GM18499 (cell line): ENCODE results near the gene ZNF160.
"Not testable (repeated sequence)": the region's sequence is repeated elsewhere in the genome, so short reads cannot be mapped to it uniquely, and the experiment has no call there.

Experiments
- ATAC-seq: cut with Tn5 transposase; IDR thresholded peaks from one replicate; pipeline ENCODE4 v1.9.1; 2021; ENCODE audit warnings: moderate number of reproducible peaks; ENCODE audit not compliant: insufficient read depth, unreplicated experiment

ZNF160 gene

DNA sequence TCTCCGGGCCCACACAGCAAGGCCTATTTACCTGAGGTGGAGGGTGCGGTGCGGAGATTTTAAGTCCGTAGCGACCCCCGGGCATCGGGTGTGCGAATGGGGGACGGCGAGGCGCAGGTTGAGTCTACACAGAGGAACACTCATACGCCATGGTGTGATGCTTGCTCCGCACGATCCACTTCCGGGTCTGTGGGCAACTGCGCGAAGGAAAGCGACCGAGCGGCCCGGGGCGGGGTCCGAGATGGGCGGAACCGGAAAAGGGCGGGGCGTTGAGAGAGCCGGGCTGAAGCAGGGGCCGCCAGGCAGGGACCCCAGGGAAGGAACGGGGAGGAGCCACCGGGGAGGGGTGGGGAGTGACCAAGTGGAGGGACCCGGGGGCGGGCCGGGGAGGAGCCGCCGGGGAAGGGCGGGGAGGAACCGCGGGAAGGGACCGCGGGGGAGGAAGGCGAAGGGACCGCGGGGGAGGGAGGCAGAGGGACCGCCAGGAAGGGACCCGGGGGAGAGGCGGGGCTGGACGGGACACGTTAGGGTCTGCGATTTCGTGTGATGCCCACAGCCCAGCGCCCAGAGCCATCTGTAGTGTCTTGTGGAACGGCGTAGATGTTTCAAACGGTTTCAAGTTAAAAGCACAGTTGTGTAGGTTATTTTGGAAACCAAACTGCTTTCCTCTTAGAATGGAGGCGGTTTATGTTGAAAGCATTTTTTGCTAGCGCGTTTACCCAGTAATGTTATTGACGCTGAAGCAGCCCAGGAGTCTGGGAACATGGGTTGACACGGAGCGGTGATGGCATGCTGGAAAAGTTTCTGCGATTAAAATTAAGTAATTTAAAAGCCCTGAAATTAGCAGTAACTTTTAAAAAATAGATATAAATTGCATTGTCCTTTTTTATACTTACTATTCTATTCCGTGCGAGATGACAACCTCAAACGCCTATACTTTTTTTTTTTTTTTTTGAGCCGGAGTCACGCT, at the start of gene ZNF160:
Gene ZNF160 (minus strand): TSS at position 189 of the 970 bp plus-strand sequence. CDS start 17,146 bp downstream, outside the sequence.
- ATAC-seq = peak; percentile 58

DNA sequence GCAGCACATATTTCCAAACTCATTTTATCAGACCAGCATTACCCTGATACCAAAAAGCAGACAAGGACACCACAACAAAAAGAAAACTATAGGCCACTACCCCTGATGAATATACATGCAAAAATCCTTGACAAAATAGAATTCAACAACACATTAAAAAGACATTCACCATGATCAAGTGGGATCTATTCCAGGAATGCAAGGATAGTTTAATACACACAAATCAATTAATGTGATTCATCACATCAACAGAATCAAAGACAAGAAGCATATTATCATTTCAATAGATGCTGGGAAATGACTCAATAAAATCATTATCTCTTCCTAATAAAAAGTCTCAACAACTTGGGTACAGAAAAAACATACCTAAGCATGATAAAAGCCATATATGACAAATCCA, 44.4 kb upstream of the ZNF160 start:
- ATAC-seq = no peak

DNA sequence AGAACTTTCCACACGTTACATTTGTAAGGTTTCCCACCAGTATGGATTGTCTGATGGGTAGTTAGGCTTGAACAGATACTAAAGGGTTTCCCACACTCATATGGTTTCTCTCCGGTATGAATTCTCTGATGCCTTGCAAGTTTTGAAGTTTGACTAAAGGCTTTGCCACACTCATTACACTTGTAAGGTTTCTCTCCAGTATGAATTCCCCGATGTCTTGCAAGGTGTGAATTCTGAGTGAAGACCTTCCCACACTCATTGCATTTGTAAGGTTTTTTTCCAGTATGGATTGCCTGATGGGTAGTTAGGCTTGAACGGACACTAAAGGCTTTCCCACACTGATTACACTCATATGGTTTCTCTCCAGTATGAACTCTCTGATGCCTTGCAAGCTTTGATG, 37.1 kb upstream of the ZNF160 start:
- no peak for ATAC-seq

DNA sequence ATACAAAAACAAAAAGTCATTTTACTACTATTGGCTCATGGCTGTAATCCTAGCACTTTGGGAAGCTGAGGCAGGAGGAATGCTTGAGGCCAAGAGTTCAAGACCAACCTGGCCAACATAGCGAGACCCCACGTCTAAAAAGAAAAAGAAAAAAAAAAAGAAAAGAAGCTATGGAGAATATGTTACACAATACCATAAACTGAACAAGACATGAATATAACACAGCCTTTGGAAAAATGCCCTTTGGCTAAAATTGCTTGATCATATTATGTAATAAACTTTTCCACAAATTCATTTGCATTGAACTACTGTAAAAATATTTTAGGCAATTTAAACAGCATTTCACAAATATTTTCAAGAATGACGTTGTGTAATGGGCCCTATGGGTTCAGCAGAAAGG, 33.2 kb upstream of the ZNF160 start:
- no peak for ATAC-seq

DNA sequence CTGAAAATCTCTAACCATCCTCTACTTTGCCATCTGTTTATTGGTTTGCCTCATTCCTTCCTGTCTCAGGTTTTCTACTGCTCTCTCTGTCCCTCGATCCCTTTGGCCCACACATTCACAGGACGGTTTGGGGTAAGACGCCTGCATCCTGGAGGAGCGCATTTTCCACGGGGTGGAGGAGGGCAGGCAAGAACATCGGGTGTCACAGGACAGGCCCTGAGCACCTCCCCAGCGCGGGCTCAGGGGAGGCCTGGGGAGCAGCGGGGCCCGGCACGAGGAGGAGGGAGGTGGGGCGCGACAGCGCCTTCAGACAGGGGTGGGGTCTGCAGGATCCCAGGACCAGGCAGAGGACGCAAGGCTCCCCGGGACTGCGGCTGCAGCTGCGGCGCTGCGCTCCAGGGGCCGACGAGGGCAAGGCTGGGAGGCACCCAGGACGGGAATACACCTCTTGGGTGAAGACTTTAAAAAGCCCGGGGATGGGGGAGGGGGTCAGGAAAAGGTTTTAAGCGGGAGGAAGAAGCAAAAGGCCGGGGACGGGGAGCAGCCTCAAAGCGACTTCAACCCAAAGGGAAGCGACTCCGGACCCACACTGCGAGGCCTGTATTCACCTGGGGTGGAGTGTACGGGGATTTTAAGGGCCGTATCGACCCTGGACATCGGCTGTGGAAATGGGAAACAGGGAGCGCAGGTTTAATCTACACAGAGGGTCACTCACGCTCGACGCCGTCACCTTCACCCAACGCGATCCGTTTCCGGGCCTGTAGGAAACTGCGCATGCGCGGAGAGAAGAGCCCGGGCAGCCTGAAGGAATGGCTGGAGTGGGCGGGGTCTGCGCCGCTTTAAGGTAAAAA, 29.1 kb upstream of the ZNF160 start, which contains the start of gene ZNF415:
Gene ZNF415 (minus strand): TSS at position 770 of the 851 bp plus-strand sequence. CDS start 10,234 bp downstream, outside the sequence.
- ATAC-seq = no peak

DNA sequence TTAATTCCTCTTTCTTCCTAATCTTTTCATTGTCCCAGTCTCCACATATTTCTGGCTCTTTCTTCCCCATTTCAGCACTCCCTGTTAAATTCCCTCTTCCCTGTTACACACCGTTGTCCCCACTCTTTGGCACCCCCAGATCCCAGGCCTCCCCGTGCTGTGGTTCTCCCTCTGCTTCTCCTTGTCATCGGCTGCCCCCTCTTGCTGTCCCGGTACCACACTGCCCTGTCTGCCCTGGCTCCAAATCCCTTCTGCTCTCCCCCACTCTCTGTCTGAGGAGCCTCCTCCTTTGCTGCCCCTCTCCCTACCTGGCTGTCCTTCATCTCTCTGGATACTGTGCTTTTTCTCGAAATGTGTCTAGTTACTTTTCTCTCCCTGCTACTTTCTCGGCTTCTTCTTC, 28.5 kb upstream of the ZNF160 start:
- ATAC-seq = no peak

DNA sequence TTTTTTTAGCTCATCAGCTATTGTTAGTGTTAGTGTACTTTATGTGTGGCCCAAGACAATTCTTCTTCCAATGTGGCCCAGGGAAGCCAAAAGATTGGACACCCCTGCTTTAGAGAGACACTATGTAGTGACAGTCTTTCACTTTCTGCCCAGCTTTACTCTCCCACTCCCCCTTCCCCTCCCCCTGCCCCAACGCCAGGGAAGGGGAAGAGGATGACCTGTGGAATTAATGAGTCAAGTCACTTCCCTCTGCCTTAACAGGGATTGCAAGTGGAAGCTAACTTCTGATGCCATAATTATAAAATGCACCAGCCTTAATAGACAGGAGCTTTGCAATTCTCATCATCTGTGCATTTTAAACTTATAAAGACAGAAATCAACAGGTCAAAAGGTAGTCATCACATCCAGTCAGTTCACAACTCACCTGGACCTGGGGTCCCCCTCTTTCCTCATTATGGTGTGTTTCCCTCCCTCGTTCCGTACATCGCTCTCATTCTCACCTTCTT, 27.9 kb upstream of the ZNF160 start:
- no peak for ATAC-seq

DNA sequence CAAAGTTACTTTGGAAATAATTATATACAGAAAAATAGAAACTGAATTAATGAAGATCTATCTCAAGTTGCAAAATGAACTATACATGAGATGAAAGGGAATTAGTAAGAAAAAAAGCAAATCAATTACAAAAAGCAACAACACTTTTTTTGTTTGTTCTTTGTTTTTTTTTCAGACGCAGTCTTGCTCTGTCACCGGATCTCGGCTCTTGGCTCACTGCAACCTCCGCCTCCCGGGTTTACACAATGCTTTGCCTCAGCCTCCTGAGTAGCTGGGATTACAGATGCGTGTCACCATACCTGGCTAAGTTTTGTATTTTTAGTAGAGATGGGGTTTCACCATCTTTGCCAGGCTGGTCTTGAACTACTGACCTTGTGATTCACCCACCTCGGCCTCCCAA, 27.3 kb upstream of the ZNF160 start:
- no peak for ATAC-seq

DNA sequence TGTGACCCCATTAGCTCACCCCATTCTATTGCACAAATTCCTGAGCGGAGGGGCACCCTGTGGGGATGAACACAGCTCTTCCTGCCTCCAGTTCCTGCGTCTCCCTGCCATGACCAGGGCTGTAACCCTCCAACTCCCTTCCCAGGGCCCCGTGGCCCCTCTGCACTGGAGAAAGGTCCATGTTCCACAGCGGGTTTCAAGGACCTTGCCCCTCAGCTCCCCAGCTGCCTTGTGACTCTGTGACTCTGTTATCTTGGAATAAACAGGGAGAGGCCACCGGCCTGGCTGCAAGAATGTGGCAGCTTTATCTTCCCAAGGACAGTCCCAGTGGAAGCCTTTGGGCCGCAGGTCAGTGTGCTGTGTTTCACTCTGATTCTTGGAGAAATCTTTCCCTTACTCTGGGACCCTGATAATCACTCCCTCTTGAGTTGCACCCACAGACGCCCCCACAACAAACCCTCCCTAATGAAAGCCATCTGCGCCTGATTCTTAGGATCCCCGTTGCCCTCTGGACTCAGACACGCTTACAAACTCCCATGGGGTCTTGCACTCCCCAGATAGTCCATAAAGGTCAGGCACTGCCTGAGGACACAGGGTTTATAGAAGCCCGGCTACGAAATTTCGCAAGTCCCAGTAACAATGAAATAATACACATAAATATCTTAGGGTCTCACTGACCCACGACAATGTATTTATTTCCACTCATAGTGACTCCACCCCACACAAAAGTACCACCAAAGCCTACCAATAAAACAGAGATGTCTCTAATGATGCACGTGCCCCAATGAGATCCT, 23.7 kb upstream of the ZNF160 start:
- not testable (repeated sequence) for ATAC-seq

DNA sequence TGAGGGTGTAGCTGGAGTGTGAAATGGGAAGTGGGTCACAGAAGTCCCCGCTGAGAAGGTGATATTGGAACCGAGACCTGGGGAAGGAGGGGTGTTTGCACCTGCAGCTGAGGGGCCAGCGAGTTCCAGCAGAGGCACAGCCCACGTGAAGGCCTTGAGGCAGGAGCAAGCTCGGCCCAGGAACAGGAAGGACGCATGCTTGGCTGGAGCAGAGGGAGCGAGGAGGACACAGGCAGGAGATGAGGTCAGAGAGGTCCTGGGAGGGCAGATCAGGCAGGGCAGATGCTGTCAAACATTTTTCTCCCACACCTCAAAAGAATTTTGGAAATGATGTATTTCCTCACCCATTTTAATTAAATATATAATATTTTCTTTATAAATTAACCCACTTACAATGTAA, 20.2 kb upstream of the ZNF160 start:
- ATAC-seq = no peak

DNA sequence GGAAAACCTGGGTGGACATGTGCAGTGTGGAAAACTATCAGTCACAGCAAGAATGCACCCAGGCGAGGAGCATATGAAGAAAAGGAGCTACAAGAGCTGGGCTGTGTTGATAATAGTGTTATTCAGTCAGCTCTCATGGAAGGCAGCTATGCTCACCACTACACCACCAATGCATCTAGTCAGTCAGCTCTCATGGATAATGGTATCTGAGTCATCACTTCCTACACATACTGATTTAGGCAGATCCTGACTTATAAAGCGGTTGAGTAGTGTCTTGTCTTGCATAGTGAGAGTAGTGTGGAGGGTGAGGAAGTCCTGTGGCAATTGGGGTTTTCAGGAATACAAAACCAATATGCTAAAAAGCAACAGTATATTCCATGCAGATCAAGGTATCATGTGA, 9.1 kb upstream of the ZNF160 start:
- ATAC-seq = no peak

DNA sequence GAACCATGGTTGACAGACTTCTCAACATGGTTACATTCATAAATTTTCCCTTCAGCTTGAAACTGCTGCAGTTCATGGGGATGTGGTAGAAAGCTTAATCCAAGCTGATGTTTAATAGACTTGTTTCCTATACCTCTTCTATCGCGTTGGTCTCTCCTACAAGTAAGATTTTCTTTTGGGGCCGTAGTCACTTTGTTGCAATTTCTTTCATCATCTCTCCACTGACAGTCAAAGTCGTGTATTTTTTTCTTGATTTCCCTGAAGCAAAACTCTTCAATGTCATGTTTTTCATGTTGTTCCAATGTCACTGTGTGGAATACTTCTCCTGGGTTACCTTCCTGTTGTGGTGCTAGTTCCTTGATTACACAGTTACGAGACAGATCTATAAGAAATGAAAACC, 6.3 kb upstream of the ZNF160 start:
- no peak for ATAC-seq

DNA sequence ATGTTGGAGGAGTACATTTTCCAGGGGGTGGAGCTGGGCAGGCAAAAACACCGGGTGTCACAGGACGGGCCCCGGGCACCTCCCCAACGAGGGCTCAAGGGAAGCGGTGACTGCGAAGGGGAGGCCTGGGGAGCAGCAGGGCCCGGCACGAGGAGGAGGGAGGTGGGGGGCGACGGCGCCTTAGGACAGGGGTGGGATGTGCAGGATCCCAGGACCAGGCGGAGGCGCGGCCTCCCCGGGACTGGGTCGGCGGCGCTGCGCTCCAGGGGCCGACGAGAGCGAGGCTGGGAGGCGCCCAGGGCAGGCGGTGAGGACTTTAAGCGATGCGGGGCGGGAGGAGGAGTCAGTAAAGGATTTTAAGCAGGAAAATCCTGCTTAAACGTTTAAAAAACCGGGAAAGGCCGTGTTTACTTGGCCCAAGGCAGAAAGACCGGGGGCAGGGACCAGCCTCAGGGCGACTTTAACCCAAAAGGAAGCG, 427 bp downstream of the ZNF160 start:
- no peak for ATAC-seq

DNA sequence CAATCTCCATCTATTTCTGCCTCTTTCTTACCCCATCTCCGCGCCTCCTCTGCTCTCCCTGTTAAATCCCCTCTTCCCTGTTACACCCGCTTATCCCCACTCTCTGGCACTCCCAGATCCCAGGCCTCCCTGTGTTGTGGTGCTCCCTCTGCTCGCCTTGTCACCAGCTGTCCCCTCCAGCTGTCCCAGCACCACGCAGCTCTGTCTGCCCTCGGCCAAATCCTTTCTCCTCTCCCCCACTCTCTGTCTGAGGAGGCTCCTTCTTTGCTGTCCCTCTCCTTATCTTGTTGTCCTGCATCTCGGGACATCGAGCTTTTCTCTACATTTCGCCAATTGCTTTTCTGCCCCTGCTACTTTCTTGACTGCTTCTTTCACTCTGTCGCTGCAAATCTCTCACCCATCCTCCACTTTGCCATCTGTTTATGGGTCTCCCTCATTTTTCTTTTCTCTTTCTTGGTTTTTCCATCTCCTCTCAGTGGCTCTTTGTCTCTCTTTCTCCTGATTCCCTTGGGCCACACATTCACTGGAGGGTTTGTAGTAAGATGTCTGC, 941 bp downstream of the ZNF160 start:
- ATAC-seq = no peak

DNA sequence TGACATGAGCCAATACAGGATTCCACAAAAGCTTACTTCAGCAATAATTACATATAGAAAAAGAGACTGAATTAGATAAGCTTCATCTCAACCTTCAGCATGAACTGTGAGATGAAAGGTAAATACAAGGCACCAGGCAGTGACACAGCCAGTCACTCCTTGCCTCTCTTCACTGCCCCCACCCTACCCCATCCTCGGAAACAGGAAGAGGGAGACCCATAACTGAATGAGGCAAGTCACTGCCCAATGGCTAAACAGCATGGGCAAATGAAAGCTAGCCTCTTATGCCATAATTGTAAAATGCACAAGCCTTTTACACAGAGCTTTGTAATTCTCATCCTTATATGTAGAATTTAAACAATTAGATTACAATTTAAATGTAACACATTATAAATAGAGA, 1.7 kb downstream of the ZNF160 start:
- no peak for ATAC-seq

DNA sequence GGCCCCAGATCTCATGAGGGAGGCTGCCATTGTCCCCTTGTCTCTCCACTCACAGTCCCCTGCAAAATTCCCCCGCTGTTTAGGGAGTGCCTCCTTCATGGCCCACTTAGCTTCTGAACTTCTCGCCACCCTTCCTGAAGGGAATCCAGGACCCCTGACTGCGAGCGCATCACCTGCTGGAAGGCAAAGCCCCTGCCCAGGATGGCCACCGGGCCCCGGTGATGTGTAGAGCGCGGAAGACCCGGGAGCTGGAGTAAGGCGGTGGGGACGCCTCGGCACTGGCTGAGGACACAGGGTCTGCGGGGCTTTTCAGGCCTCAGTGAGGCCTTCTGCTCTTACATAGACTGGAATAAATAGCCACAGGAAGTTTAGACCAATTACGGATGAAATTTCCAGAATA, 4.7 kb downstream of the ZNF160 start:
- not testable (repeated sequence) for ATAC-seq

DNA sequence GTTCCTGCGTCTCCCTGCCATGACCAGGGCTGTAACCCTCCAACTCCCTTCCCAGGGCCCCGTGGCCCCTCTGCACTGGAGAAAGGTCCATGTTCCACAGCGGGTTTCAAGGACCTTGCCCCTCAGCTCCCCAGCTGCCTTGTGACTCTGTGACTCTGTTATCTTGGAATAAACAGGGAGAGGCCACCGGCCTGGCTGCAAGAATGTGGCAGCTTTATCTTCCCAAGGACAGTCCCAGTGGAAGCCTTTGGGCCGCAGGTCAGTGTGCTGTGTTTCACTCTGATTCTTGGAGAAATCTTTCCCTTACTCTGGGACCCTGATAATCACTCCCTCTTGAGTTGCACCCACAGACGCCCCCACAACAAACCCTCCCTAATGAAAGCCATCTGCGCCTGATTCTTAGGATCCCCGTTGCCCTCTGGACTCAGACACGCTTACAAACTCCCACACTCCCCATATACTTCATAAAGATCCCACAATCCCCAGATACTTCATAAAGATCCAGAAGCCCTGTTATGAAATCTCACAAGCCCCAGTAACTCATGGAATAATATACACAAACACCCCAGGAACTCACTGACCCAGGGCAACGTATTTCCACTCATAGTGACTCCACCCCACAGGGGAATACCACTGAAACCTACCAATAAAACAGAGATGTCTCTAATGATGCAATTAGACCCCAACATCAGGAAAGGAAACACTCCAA, 6.1 kb downstream of the ZNF160 start:
- not testable (repeated sequence) for ATAC-seq

DNA sequence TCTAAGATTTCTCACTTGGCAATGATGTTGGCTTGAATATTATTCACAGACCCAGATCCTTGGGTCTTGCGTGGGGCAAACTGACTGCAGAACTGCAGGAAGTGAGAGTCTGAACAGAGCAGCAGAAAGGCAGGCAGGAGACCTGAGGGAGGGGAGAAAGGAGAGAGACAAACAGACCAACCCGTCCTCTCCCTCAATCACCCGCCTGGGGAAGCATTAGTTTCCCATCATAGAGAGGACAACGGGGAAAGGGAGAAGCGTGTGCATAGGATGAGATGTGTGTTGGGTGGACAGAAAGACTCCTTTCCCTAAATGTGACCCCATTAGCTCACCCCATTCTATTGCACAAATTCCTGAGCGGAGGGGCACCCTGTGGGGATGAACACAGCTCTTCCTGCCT, 6.6 kb downstream of the ZNF160 start:
- ATAC-seq = not testable (repeated sequence)
